Left colon (tissue), 2 donors: Measurements from ENCODE around the gene PHEX. TPM values are rescaled to one million over a fixed set of nuclear protein-coding genes. Genes with fewer than 3 reads are reported as not detected.

Source experiments
- ATAC-seq: fragments of 200-7000 bp; cut with Tn5 transposase; one replicate; pipeline ENCODE4 v1.9.1; 2020; ENCODE audit warnings: mild to moderate bottlenecking, moderate library complexity
- DNase-seq, 2 donors: peaks; one replicate each; pipeline ENCODE4 v3.0.0-alpha.2; 2020
- intact Hi-C, 2 donors: fragments of 100-400 bp; cut with DNase I in 1 of 2; cut with micrococcal nuclease in 1 of 2; formaldehyde crosslinking; loops; one replicate each; pipeline versions ENCODE4 v1.11.2 to v1.14.0; 2022; cut with DNase I, micrococcal nuclease
- total RNA-seq, 2 donors: library from RNA; stranded (reverse); fragmentation: NEBNext Ultra II Directional; extraction: Animal tissue kit (Norgen Biotek cat#: 25700); gene quantifications; one replicate each; pipeline ENCODE4 v1.2.1, GENCODE V29; 2021
- donor health status: DM: no; HTN: no; CAD: no.
- donor health status: DM: yes; HTN: yes; CAD: no.

The PHEX gene
- total RNA-seq, 2 donors from 2014 or later: 0.06 to 0.95 TPM

DNA sequence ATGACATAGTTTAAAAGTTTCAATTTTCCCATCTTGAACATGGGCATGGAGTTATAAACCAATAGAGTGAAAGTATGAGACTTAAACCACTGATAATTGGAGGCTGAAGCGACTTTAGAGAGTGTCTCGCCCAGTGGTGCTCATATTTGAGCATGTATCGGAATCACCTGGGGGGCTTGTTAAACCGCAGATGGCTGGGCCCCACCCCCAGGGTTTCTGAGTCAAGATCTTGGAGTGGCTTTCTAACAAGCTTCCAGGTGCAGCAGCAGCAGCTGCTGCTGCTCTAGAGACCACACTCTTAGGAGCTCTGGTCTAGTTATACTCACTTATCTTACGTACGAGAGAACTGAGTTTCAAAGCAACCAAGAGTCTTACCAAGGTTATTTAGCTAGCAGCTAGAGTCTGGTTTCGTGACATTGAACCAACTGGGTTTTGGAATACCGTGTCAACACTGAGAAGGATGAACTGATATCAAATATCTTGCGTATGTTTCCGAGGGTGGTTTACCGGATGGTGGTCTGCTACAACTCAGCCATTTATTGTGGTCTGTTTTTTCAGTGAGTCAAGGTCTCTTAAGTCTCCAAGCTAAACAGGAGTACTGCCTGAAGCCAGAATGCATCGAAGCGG, 5.9 kb downstream of the PHEX start:
- intact Hi-C loops: no loop called here
- DNase-seq (no peak), ATAC-seq (no peak)

DNA sequence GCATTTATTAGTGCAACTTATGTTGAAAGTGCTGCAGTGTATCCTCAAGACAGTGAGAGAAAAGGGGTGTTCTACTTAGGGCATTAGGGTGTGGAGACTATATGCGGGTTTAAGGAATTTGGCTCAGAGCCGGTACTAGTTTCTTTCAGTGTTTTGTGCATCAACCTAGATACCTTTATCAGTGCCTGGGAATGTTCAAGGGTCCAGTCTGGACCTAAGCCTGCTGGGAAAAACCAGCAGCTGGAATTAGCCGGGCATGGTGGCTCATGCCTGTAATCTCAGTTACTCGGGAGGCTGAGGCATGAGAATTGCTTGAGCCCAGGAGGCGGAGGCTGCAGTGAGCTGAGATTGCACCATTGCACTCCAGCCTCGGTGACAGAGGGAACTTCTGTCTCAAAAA, 7.4 kb downstream of the PHEX start:
- intact Hi-C loops: no loop called here
- no peak for DNase-seq
- ATAC-seq: no peak

DNA sequence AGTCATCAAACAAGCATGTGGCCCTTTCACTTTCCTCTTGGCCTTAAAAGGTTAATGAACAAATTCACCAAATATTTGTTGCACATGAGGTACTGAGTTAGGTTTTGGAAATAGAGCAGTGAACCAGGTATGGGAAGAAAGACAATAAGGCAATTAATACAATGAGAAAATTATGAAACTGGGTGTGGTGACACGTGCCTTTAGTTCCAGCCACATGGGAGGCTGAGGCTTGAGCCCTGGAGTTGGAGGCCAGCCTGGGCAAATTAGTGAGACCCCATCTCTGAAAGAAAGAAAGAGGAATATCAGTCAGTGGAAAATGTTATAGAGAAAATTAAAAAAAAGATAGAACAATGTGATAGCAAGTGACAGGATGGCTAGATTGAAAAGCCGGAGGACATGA, 8.1 kb downstream of the PHEX start:
- intact Hi-C loops: no loop called here
- DNase-seq (no peak), ATAC-seq (no peak)

DNA sequence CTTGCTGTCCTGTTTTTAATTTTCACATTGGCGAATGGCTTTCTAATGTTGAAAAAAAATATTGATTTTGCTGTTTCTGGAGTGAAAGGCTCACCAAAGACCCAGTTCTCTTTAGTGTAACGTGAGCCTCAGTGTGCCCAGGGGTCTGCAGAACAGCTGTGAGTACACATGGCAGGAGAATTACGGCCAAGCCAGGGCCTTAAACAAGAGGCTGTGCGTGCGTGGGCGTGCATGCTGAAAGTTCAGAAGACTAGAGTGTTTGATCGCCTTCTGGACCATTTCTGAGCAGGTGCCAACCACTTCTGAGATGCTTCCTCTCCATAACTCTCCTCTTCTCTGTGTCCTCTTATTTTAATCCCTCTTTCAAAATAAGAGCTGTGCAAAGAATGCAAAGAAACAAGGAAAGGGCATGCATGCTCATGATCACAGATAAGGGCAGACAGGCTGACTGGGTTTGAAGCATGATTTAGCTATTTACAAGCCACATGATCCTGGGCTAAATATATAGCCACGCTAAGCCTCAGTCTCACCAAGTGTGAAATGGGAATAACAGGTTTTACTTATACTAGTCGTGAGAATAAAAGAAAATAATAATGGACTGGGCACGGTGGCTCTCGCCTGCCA, 9.9 kb downstream of the PHEX start:
- DNase-seq (no peak), ATAC-seq (no peak)
- intact Hi-C loops: no loop called here

DNA sequence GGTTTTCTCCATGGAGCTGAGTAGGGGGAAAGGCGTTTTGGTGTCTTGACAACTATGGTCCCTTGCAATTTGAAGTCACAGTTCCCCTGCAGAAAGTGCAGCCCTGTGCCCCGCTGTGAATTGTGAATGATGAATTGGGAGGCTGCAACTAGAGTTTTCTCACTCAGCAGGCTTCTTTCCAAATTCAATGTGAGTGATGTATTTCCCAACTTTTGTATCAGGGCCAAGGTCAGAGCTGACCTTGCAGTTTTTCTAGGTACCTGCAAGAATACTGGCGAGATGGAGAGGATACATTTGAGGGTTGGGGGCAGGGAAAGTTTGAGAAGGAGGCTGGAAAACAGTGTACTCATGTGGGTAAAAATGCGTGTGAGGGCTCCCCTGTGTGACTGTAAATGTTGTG, 11.7 kb downstream of the PHEX start:
- DNase-seq: no peak
- intact Hi-C loops: no loop called here
- no peak for ATAC-seq

DNA sequence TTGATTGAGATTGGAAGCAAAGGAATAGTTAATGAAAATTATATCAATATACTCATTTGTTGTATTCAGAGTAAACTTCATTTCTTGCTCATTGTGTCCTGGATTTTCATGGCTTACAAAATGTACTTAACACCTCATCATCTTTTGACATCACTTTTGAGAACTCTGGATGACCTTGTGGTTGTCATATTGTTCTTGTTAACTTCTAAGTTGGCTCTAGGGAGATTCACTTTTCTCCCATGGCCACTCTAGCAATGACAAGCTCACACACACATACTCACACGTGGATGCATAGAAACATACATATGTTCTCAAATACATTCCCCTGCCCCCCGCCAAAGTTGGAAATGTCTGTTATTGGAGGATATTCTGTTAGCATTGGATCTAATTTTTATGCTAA, 15.3 kb downstream of the PHEX start:
- no peak for DNase-seq
- ATAC-seq: no peak
- intact Hi-C loops: no loop called here

DNA sequence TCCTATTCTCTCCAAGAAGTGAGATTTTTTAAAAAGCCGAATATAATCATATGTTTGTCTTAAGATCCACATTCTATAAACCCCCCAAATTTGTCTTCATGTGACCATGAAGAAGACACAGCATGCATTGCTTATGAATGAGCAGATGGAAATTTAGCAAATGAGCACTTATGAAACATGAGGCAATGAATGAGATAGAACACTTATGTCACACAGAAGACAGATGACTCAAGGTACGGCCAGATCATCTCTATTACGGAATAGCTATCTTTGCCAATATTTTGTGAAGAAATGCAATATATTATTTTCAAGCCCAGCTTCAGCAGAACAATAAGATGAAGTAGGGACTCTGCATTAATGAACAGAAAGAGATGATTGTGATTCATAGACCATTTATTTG, 21.4 kb downstream of the PHEX start:
- intact Hi-C loops: no loop called here
- DNase-seq (no peak), ATAC-seq (no peak)

DNA sequence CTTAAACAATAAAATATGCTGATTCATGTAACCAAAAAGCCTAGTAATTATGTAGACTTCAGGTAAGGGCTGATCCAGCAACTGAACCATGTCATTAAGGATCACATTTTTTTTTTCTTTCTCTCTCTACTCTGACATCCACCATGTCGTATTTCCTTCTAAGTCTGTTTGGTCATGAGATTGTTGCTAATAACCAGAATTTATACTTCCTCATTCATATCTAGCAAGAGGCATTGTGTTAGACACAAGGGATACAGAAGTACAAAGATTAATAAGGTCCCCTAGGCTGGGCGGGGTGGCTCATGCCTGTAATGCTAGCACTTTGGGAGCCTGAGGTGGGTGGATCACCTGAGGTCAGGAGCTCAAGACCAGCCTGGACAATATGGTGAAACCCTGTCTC, 24.1 kb downstream of the PHEX start:
- ATAC-seq: no peak
- intact Hi-C loops: no loop called here
- DNase-seq: no peak

DNA sequence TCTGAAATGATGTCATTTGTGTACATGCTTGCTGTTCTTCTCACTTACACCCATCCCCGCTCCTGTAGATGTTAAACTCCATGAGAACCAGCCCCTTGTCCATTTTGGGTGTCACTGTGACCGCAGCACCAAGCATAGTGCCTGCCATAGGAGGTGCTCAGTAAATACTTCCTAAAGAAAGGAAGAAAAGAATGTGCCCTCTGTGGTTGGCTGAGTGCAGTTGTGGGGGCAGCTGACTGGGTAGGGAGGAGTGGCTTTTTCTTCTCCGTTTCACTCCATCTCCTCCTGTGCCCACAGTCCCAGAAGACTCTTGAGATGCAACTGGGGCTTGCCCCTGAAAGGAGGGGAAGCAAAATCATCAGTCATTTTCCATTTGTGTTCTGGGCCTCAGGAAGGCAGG, 25.5 kb downstream of the PHEX start:
- intact Hi-C loops: no loop called here
- DNase-seq (no peak), ATAC-seq (no peak)

DNA sequence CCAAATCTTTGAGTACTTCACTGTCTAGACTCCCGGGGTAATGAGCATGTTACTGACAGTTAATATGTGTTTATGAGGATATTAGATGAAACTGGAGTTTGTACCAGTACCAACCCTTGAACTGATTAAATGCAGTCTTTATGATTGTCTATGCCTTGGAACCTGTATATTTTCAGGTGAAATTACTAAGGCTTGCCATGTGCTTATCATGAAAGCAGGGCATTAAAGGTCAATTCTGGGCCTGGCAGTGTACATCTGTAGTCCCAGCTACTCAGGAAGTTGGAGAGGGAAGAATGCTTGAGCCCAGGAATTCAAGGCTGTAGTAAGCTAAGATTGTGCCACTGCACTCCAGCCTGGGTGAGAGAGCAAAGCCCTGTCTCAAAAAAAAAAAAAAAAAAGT, 27.6 kb downstream of the PHEX start:
- intact Hi-C loops: no loop called here
- ATAC-seq (peak; percentile 73), DNase-seq (no peak)

DNA sequence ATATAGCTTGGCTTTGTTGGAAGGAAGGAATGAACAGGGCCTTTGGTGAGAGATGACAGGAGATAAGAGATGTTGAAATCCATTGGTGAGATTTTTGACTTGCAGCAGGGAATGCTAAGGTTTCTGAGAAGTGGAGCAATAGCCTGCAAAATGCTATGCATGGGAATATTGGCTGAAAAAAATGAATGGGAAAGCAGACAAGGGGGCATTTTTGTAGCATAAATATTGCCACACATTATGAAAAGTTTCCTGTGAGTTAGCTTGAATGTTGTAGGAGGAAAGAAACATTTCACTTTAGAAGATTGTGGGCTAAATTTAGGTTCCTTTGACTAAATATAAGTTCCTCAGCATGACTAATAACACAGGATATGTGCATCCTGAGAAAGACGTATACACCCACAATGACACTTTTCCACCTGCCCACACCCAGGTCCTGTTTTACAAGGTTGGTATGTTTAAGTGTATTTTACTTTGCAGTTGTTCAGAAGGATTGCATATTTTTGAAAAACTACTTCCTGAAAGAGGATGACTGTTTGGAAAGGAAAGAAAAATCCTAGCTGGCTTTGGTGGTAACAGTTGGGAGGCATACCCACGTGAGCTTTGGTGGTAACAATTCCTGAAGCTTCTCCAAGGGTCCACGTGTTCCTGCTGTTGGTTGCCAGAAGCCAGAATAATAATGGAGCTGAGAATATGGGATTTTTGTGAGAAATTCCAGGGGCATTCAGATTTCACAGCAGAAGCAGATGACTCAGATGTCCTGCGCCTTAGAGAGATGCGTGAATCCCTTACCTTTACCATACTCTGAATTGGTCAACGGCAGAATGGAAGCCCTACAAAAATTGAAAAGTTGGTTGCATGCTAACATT, 28.5 kb downstream of the PHEX start:
- intact Hi-C loops: no loop called here
- no peak for DNase-seq
- peak; percentile 86 for ATAC-seq

DNA sequence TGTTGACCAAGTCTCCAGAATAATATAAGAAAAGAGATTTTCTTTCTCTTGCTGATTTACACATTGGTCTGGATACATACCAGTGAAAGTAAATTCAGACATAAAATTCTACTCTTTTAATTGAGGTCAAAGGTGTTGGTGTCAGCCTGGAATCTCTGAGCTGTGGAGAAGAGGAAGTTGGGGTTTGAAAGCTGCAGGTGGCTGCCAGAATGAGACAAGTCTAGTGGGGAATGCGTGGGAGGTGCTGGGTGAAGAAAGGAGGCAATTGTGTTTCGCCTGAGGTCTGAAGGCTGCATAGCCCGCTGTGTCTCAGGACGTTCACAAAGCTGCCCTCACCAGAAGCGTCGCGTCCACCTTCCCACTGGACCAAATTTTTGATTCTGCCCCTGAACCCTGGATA, 31.2 kb downstream of the PHEX start:
- ATAC-seq: no peak
- DNase-seq: peak in 1 of 2 donors; percentile 4
- intact Hi-C loops: no loop called here

DNA sequence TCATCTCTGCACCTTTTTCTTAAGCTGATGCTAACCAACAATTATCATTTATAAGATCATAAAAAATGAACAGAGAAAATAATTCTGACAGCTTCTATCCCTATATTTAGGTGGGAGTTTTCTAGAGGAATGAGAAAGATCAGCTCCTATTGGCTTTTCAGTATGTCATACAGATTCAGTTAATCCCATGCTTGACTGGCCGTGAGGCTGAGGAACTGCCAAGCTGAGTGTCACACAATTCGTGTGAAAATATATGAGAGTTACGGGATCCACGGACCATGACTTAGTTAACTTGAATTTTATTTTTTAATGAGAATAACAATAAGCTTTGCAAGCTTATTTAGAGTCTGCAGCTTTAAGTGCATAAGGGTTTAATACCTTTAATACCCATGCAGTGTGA, 37.5 kb downstream of the PHEX start:
- intact Hi-C loops: no loop called here
- DNase-seq (no peak), ATAC-seq (no peak)

DNA sequence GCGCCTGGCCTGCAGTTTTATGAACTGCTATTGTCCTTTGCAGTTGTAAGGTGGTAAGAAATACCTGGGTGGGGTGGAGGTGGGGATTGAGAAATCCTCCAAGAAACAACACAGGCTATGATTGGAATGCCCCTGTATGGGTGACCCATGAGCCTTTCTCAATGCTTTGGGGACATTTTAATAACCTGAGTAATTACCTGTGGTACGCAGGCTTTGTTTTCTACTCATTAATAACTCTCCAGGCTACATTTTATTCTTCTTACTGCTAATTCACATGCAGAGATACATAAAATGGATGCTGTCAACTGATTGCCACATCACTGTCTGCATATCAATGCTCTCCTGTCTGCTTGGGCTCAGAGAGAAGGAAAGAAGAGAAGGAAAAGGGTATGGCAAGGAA, 41.8 kb downstream of the PHEX start:
- DNase-seq: no peak
- no peak for ATAC-seq
- intact Hi-C loops: no loop called here

DNA sequence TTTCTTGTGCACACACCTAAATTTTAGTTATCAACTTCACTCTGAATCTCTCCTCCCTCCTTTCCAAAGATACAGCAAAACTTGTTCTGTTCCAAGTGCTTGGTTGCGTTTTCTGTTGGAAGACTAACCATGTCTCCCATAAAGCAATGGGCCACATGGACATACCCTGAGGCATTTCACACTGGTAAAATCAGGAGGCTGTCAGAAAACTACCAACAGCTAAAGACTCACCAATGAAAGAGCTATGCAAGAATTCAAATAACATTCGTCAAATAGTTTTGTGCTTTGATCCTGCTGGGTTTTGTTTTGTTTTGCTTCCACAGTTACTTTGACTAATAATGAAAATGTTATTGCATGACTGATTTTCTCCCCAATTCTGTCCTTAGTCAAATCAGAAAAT, 46.0 kb downstream of the PHEX start:
- DNase-seq (no peak), ATAC-seq (no peak)
- intact Hi-C loops: no loop called here

DNA sequence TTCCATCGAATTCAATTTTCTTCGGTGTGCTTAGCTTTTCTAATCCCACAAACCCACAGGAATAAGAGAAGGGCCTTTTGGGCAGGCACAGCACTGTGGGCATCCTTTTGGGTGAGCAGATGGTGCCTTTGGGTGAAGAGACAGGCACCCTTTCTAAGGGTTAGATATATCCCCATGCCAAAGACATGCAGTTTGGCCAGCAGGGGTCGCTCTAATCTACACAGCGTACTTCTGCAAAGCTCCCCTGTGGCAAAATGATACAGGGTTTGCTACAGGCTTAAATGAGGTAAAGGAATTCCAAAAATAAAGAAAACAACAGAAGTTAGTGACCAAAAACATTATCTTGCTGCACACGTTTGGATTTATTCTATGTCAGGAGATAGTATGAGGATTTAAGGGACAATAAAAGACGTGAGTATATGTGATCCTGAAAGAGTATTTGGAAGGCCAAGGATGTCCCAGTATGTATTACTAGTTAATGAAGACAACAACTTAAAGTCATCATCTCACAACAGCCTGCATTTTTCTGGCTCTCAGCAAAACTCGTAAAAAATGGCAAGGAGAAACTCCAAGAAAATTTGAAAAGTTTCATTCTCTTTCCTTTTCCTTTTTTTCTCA, 49.5 kb downstream of the PHEX start:
- intact Hi-C loops: no loop called here
- ATAC-seq (peak; percentile 70), DNase-seq (peak; percentile 38 to 74)

DNA sequence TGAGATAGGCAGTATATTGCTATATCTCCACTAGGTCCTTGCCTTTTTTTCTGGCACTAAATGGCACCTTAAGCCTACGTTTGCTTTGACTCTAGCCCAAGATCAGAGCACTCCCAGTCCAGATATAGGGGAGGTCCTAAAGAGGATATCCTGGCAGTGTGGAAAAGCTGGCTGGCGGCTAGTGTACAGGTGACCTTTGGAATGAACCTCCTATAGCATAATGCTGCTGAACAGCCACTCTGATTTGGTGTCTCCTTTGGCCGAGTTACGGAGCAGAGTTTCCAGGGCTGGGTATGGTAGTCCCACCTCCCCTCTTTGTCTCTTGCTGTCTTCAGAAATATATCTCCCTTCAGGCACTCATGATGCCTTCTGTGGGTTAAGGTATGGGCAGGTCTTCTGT, 53.9 kb downstream of the PHEX start:
- intact Hi-C loops: no loop called here
- peak; percentile 73 for ATAC-seq

DNA sequence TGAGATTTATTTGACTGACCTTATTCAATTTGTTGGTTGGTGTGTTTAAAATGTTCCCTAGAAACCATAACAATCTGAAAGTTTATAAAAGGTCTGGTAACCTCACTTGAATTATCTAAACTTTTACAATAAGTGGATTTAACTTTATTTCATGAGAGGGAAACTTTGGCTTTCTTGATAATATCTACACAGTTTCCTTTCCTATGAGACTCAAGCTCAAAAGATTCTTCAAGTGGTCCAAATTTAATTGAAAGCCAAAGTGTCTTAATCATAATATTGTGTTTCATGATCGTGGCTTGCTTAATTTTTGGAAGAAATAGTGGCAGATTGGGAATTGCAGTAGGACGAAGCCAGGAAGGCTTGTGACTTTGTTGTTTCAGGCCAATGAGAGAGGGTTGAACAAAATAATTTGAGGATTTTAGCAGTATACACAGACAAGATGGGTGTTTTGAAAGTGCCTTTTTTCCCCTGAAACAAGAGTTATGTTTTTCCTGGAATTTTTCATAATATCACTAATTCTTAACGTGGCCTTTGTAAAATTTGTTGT, 55.0 kb downstream of the PHEX start:
- DNase-seq (no peak), ATAC-seq (no peak)
- intact Hi-C loops: no loop called here

More for the DNA sequence above, 53.9 kb downstream of the PHEX start:
- no peak for DNase-seq

DNA sequence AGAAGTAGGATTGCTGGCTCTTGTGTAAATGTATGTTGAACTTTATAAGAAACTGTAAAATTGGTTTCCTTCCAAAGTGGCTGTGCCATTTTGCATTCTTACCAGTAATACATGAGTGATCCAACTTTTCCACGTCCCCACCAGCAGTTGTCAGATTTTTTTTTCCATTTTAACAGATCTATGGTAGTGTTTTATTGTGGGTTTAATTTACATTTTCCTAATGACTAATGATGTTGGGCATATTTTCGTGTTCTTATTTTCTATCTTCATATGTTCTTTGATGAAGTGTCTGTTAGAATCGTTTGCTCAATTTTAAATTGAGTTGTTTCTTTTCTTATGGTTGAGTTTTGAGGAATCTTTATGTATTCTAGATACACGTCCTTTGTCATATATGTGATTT, 56.2 kb downstream of the PHEX start:
- DNase-seq: no peak
- intact Hi-C loops: no loop called here
- ATAC-seq: no peak

DNA sequence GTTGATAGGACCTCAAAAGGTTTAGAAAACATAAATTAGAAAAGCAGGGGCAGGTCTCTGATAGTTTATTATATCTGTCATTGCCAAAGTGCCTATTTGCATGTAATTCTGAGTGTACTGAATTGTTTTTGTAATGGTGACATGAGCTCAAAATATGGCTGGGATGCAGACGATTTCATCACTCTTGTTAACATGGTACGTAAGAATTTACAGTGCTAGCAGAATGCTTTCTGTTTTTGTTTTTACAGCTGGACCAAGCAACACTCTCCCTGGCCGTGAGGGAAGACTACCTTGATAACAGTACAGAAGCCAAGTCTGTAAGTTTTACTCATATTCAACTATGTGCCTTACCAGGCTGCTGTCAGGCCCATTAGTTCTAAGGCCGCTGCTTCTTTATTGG, 58.1 kb downstream of the PHEX start:
- ATAC-seq (no peak), DNase-seq (no peak)
- intact Hi-C loops: no loop called here
